Measurements from ENCODE around the gene PHOX2A.
"Not testable (repeated sequence)": the region's sequence is repeated elsewhere in the genome, so short reads cannot be mapped to it uniquely, and the experiment has no call there.

Gene PHOX2A

DNA sequence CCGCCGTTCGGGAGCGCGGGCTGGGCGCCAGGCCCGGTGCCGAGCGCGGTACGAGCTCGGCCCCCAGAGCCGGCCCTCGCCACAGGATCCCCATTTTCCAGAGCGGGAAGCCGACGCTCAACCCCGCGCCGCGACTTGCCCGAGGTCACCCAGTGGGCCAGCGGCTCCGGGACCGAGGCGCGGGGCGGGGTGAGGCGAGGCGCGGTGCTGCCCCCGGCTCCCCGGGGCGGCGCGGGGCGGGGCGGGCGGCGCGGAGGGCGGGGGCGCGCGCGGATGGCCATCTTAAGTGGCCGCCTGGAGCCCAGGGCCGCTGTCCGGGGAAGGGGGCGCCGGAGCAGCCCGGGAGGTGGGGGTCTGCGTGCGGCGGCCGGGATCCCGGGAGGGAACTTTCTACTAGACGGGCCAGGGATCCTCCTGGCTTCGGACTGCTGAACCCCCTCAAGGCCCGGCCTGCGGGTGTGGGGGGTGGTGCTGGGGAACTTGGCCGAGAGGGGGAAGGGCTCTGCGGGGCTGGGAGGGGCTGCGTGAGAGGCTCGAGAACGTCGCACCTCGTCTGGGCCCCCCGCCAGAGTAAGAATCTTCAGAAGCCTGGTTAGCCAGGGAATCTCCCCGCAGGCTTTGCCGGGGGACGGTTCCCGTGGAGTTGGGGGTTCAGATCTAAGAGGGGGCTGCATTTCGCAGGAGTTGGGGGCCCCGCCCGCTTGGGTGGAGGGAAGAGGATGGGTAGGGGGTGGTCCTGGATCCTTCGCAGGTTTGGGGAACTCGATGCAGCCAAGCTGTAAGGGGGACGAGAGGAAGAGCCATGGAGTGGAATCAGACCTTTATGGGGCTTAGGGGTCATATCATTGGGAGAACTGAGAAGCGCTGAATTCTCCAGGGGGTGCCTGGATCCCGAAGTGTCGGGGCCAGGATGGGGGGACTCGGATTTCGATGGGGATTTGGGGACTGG lies 20.1 kb downstream of the PHOX2A start:
- peak in 1 of 3 donors; percentile 59 for DNase-seq (ENCODE audit: low read depth in 2 of 3, low spot score in 1 of 3)

DNA sequence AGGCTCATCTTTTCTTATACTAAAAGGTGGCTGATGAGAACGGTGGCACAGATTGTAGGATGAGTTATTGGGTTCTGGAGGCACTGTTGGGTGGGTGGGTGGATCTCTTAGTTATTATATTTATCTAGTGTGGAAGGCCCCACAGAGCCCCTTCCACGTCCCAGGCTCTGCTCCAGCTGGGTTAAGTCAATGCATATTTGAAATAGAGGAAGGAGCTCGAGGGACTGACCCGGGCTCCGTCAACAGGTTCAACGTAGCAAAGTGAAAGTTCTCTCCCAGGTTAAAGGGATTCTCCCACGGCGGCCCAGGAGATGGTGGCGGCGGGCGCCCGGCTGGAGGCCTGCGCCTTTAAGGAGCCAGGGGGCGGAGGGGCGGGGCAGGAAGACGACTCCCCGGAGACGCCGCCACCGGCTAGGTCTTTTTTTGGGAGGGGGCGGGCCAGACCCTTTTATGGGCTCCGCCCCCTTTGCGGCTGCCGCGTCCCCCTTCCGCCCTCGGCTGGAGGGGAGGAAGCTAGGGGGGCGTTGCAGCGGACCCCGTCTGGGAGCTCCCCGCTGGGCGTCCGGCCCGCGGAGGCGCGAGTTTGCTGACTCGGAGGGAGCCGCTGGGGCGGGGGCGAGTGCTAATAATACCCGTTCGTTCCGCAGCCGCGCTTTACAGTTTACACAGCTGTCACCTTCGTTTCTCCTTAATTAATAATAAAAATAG lies 20.9 kb downstream of the PHOX2A start:
- peak; percentile 84 to 93 (median 84) for DNase-seq (ENCODE audit: low read depth in 2 of 3, low spot score in 1 of 3)

DNA sequence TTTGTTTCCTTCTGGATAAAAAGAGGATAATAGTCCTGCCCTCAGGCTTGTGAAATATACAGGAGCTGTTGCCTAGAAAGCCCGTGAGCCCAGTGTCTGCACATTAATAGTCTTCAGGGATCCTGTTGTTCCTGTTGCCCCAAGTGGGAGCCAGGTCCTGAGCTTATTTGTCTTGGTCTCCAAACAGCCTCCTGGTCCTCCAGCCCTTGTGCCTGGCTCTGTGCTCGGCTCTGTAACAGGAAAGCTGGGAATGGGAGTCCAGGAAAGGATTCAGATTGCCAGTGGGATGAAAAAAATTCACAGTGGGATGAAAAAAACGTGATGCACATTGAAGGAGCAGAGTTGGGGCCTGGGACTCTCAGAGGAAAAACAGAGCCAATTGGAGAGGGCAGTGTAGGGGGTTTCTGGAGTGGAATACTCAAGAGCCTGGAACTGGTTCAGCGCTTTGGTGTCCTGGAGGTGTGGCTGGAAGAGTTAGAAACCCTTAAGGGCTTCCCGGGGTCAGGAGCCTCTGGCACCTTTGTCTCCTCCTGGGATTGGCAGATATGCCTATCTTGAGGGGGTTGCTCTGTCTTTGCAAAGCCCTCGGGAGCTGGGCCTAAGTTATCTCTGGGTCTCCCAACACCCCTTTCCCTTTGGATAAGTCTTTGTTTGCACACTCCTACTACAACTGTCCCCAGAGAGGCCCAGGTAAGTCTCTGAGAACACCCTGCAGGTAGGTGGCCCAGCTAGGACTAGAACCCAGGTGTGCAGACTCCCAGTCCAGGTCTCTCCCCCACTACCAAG lies 21.7 kb downstream of the PHOX2A start:
- no peak for DNase-seq (ENCODE audit: low read depth in 2 of 3, low spot score in 1 of 3)

DNA sequence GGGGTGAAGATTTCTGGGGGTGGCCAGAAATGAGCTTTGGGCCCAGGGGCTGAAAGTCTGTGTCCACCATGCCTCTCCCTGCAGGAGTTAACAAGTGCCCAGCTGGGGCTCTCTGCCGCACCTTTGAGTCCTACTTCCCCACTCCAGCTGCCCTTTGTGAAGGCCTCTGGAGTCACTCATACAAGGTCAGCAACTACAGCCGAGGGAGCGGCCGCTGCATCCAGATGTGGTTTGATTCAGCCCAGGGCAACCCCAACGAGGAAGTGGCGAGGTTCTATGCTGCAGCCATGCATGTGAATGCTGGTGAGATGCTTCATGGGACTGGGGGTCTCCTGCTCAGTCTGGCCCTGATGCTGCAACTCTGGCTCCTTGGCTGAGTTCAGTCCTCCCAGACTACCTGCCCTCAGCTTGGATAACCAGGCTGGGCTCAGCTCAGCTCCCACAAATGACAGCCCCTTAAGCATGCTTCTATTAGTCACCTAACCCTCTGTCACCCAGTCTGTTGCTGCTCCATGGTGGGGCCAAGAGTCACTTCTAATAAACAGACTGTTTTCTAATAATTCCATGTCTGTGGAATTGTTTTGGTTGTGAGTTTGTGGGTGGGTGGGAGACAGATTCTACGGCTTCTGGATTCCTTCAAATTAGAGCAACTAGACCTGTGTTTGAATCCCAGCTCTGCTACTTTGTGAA lies 22.4 kb downstream of the PHOX2A start:
- no peak for DNase-seq (ENCODE audit: low read depth in 2 of 3, low spot score in 1 of 3)

GRCh38 chr11:72220696-72221363 lies 23.1 kb downstream of the PHOX2A start:
- no peak for DNase-seq (ENCODE audit: low read depth in 2 of 3, low spot score in 1 of 3)

- DNase-seq (ENCODE audit: low read depth in 2 of 3, low spot score in 1 of 3): no peak
Observed at GRCh38 chr11:72218251-72218745, 25.7 kb downstream of the PHOX2A start.

- DNase-seq (ENCODE audit: low read depth in 2 of 3, low spot score in 1 of 3): no peak
Observed at GRCh38 chr11:72217841-72218240, 26.1 kb downstream of the PHOX2A start.

GRCh38 chr11:72216638-72217037 lies 27.3 kb downstream of the PHOX2A start, which contains the start of gene FOLR2:
TSS of gene FOLR2 (plus strand) at chr11:72216794. CDS start at chr11:72218585, 1,791 bp downstream.
- DNase-seq (ENCODE audit: low read depth in 2 of 3, low spot score in 1 of 3): no peak

- DNase-seq (ENCODE audit: low read depth in 2 of 3, low spot score in 1 of 3): no peak
Observed at GRCh38 chr11:72209101-72209500, 34.9 kb downstream of the PHOX2A start.

DNA sequence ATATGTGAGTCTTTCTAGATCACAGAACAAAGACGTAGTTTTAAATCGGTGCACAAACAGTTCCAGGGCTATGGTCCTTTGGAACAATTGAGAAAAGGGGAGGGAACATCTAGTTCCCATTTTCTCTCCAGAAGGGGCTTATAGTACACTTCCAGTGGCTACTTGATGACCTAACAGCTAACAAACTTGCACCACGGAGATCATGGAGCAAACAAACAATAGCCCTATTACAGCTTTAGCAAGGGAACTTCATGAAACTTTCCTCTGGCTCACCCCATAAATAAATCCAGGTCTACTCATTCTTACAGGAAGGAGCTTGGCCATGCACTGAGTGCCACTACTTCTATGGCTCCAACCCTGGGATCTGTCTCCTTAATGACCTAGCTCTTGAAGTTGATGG lies 35.7 kb downstream of the PHOX2A start:
- DNase-seq (ENCODE audit: low read depth in 2 of 3, low spot score in 1 of 3): no peak

GRCh38 chr11:72206794-72207193 lies 37.2 kb downstream of the PHOX2A start:
- not testable (repeated sequence) for DNase-seq (ENCODE audit: low read depth in 2 of 3, low spot score in 1 of 3)

GRCh38 chr11:72204886-72205285 lies 39.1 kb downstream of the PHOX2A start:
- DNase-seq (ENCODE audit: low read depth in 2 of 3, low spot score in 1 of 3): no peak

GRCh38 chr11:72203163-72203562 lies 40.8 kb downstream of the PHOX2A start:
- no peak for DNase-seq (ENCODE audit: low read depth in 2 of 3, low spot score in 1 of 3)

DNA sequence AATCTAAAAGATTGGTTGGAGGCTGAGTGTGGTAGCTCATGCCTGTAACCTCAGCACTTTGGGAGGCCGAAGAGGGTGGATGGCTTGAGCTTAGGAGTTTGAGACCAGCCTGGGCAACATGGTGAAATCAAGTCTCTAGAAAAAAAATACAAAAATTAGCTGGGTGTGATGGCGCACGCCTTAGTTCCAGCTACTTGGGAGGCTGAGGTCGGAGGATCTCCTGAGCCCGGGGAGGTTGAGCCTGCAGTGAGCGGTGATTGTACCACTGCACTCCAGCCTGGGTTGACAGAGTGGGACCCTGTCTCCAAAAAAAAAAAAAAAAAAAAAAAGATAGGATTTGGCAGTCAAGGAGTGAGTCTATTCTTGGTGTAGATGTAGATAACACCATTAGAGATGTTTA lies 41.4 kb downstream of the PHOX2A start:
- no peak for DNase-seq (ENCODE audit: low read depth in 2 of 3, low spot score in 1 of 3)

DNA sequence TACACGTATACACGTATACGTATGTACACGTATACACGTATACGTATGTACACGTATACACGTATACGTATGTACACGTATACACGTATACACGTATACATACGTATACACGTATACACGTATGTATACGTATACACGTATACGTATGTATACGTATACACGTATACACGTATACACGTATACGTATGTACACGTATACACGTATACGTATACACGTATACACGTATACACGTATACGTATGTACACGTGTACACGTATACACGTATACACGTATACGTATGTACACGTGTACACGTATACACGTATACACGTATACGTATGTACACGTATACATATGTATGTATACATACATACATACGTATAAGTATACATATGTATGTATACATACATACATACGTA lies 42.5 kb downstream of the PHOX2A start:
- DNase-seq (ENCODE audit: low read depth in 2 of 3, low spot score in 1 of 3): not testable (repeated sequence)

GRCh38 chr11:72195518-72196270 lies 48.3 kb downstream of the PHOX2A start:
- DNase-seq (ENCODE audit: low read depth in 2 of 3, low spot score in 1 of 3): no peak

DNA sequence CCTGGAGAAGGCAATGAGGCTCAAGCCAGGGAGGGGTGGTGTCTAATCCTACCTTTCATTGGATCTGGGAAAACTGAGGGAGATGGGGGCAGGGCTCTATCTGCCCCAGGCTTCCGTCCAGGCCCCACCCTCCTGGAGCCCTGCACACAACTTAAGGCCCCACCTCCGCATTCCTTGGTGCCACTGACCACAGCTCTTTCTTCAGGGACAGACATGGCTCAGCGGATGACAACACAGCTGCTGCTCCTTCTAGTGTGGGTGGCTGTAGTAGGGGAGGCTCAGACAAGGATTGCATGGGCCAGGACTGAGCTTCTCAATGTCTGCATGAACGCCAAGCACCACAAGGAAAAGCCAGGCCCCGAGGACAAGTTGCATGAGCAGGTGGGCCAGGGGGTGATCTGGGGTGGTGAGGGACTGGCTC lies 52.0 kb downstream of the PHOX2A start, which contains the start of gene FOLR1:
Gene FOLR1, plus strand, starts transcription at position 180 of the 421 bp plus-strand sequence. Its CDS starts 34 bp downstream, at position 214.
- no peak for DNase-seq (ENCODE audit: low read depth in 2 of 3, low spot score in 1 of 3)

DNA sequence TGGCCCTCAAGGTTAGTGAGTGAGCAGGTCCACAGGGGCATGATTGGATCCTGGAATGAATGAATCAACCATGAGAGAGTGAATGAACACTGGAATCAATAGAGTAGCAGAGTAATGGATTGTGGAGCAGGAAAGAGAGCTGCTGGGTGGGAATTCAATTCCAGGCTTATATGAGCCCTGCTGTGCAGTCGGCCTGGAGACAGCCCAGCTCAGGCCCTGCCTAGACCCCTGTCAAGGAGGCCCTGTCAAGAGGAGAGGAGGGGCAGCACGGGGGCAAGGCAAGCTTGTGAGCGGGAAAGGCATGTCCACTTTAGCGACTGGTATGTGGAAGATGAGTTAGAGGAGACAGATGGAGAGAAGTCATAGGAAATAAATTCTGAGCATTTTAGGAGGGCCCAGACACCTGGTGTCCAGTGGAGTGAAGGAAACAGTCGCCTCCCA lies 53.3 kb downstream of the PHOX2A start:
- DNase-seq (ENCODE audit: low read depth in 2 of 3, low spot score in 1 of 3): no peak
